ENCODE data around the gene TMEM143. TPM values are rescaled to one million over a fixed set of nuclear protein-coding genes. Genes with fewer than 3 reads are reported as not detected.
A peak's percentile ranks its signal among the peaks of the same experiment; 100 is the strongest.

TMEM143 gene
- total RNA-seq, 1 experiment from 2014 or later, result 7.5 TPM

DNA sequence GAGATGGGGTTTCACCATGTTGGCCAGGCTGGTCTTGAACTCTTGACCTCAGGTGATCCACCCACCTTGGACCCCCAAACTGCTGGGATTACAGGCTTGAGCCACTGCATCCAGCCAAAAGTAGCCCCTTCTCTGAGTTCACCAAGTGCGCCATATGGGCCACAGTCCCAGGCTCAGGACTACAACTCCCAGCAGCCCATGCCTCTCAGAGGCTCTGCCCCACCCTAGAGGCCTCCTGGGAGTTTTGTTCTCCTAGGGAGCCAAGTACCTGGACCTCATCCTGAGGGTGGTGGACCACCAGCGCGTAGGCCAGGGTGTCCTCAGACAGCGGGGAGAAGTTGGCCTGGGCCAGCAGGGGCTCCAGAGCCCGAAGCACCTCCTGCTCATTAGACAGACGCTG lies 18.8 kb downstream of the TMEM143 start:
- ChIA-PET CTCF (no interaction called here), POLR2A (ENCODE audit: low non-redundant PET) (interaction anchor here (0.7 kb wide), 1 partner anchor 47 kb away, joined by 3 read pairs; no protein-coding TSS in a partner anchor)
- BruUV-seq (replicated peaks), result no TSS peak
- TF ChIP-seq, protein P1, sequence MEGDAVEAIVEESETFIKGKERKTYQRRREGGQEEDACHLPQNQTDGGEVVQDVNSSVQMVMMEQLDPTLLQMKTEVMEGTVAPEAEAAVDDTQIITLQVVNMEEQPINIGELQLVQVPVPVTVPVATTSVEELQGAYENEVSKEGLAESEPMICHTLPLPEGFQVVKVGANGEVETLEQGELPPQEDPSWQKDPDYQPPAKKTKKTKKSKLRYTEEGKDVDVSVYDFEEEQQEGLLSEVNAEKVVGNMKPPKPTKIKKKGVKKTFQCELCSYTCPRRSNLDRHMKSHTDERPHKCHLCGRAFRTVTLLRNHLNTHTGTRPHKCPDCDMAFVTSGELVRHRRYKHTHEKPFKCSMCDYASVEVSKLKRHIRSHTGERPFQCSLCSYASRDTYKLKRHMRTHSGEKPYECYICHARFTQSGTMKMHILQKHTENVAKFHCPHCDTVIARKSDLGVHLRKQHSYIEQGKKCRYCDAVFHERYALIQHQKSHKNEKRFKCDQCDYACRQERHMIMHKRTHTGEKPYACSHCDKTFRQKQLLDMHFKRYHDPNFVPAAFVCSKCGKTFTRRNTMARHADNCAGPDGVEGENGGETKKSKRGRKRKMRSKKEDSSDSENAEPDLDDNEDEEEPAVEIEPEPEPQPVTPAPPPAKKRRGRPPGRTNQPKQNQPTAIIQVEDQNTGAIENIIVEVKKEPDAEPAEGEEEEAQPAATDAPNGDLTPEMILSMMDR (conservative IDR thresholded peaks at IDR 0.05; ENCODE audit: low read depth, low read length), result no peak
- TF ChIP-seq EZH2 (IDR thresholded peaks at IDR 0.05; ENCODE audit: borderline replicate concordance, low read depth, low read length, poor library complexity, severe bottlenecking), result no peak
- Histone ChIP-seq H3K4me1 (ENCODE audit: insufficient read depth, low read length, poor library complexity, severe bottlenecking) (no peaks in the 10 kb centered on the region), H3K27ac (ENCODE audit: low read depth, low read length, poor library complexity, severe bottlenecking) (no peak overlapping the region), H3K4me3 (ENCODE audit: low read depth, low read length, poor library complexity, severe bottlenecking) (no peak overlapping the region), H3K9me3 (ENCODE audit: low read depth, low read length, poor library complexity, severe bottlenecking) (no peaks in the 10 kb centered on the region), H3K27me3 (replicated peaks; ENCODE audit: insufficient read depth, low read depth, low read length, poor library complexity) (no peaks in the 10 kb centered on the region), H3K36me3 (ENCODE audit: insufficient read depth, low read length, poor library complexity, severe bottlenecking) (no peaks in the 10 kb centered on the region)
- intact Hi-C loops (cut with micrococcal nuclease; ENCODE audit: unreplicated experiment), result no loop called here
- DNase-seq (ENCODE audit: low spot score), result peak; percentile 44

DNA sequence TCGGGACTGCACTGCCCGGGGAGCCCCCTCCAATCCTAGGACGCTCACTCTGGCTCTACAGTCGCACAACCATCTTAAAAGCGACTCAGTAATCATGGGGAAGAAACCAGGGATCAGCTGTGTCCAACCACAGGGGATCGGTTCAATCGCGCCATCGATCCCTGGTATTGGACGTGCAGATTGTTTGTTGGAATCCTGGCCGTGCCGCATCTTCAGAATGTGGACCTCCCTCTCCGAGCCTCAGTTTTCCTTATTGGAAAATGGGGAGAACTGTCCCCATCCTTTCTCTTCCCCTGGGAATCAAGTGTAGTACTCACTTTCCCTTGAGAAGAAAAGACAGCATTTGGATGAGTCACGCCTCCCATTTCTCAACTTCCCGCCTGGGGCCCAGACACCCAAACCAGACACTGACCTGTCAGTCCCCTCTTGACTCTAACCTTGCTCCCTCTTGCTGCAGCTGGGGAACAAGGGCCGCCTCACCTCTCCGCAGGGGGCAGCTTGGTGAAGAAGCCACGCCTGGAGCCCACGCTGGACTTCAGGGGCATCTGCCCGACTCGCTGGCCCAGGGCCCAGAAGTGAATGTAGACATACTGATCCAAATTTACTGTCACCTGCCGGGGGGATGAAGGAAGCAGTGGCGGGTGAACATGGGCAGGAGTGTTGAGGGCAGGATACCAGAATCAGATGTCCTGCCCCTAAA lies 20.7 kb downstream of the TMEM143 start:
- BruUV-seq (replicated peaks), result no TSS peak
- intact Hi-C loops (cut with micrococcal nuclease; ENCODE audit: unreplicated experiment), result no loop called here
- peak; percentile 47 for DNase-seq (ENCODE audit: low spot score)
- no peaks in the 10 kb centered on the region for H3K27me3 ChIP-seq (replicated peaks; ENCODE audit: insufficient read depth, low read depth, low read length, poor library complexity)
- H3K36me3 ChIP-seq (ENCODE audit: insufficient read depth, low read length, poor library complexity, severe bottlenecking), result no peaks in the 10 kb centered on the region
- H3K4me3 ChIP-seq (ENCODE audit: low read depth, low read length, poor library complexity, severe bottlenecking), result no peak overlapping the region
- H3K9me3 ChIP-seq (ENCODE audit: low read depth, low read length, poor library complexity, severe bottlenecking), result no peaks in the 10 kb centered on the region
- POLR2A ChIA-PET (ENCODE audit: low non-redundant PET), result no interaction called here
- no peaks in the 10 kb centered on the region for H3K4me1 ChIP-seq (ENCODE audit: insufficient read depth, low read length, poor library complexity, severe bottlenecking)
- CTCF ChIA-PET, result no interaction called here
- no peak overlapping the region for H3K27ac ChIP-seq (ENCODE audit: low read depth, low read length, poor library complexity, severe bottlenecking)
- no peak for TF ChIP-seq EZH2 (IDR thresholded peaks at IDR 0.05; ENCODE audit: borderline replicate concordance, low read depth, low read length, poor library complexity, severe bottlenecking)
- TF ChIP-seq, protein P1 (conservative IDR thresholded peaks at IDR 0.05; ENCODE audit: low read depth, low read length), result no peak

GRCh38 chr19:48342414-48342738 lies 21.4 kb downstream of the TMEM143 start:
- BruUV-seq (replicated peaks), result no TSS peak
- DNase-seq (ENCODE audit: low spot score), result no peak
- Histone ChIP-seq H3K9me3 (ENCODE audit: low read depth, low read length, poor library complexity, severe bottlenecking) (no peaks in the 10 kb centered on the region), H3K4me1 (ENCODE audit: insufficient read depth, low read length, poor library complexity, severe bottlenecking) (no peaks in the 10 kb centered on the region), H3K4me3 (ENCODE audit: low read depth, low read length, poor library complexity, severe bottlenecking) (no peak overlapping the region), H3K36me3 (ENCODE audit: insufficient read depth, low read length, poor library complexity, severe bottlenecking) (no peaks in the 10 kb centered on the region), H3K27me3 (replicated peaks; ENCODE audit: insufficient read depth, low read depth, low read length, poor library complexity) (no peaks in the 10 kb centered on the region), H3K27ac (ENCODE audit: low read depth, low read length, poor library complexity, severe bottlenecking) (no peak overlapping the region)
- TF ChIP-seq, protein P1 (conservative IDR thresholded peaks at IDR 0.05; ENCODE audit: low read depth, low read length), result no peak
- TF ChIP-seq EZH2 (IDR thresholded peaks at IDR 0.05; ENCODE audit: borderline replicate concordance, low read depth, low read length, poor library complexity, severe bottlenecking), result no peak
- ChIA-PET CTCF (no interaction called here), POLR2A (ENCODE audit: low non-redundant PET) (no interaction called here)
- intact Hi-C loops (cut with micrococcal nuclease; ENCODE audit: unreplicated experiment), result no loop called here

All from A673 (cell line).